M059J (cell line): ENCODE results near the gene SARDH. TPM values are rescaled to one million over a fixed set of nuclear protein-coding genes. Genes with fewer than 3 reads are reported as not detected.
A peak's percentile ranks its signal among the peaks of the same experiment; 100 is the strongest.

Source experiments
- DNase-seq: peaks from one replicate; pipeline ENCODE4 v3.0.0-alpha.2; 2012; ENCODE audit warnings: low read depth
- total RNA-seq: library from RNA; depleted of rRNA; stranded (reverse); fragments of >200 nt; shearing (Covaris generic); gene quantifications from 2 replicates; pipeline ENCODE4 v1.2.3, GENCODE V29; 2014; rRNA removed

The SARDH gene, protein sequence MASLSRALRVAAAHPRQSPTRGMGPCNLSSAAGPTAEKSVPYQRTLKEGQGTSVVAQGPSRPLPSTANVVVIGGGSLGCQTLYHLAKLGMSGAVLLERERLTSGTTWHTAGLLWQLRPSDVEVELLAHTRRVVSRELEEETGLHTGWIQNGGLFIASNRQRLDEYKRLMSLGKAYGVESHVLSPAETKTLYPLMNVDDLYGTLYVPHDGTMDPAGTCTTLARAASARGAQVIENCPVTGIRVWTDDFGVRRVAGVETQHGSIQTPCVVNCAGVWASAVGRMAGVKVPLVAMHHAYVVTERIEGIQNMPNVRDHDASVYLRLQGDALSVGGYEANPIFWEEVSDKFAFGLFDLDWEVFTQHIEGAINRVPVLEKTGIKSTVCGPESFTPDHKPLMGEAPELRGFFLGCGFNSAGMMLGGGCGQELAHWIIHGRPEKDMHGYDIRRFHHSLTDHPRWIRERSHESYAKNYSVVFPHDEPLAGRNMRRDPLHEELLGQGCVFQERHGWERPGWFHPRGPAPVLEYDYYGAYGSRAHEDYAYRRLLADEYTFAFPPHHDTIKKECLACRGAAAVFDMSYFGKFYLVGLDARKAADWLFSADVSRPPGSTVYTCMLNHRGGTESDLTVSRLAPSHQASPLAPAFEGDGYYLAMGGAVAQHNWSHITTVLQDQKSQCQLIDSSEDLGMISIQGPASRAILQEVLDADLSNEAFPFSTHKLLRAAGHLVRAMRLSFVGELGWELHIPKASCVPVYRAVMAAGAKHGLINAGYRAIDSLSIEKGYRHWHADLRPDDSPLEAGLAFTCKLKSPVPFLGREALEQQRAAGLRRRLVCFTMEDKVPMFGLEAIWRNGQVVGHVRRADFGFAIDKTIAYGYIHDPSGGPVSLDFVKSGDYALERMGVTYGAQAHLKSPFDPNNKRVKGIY
- total RNA-seq = 1.3 and 1.4 TPM in 2 replicates

DNA sequence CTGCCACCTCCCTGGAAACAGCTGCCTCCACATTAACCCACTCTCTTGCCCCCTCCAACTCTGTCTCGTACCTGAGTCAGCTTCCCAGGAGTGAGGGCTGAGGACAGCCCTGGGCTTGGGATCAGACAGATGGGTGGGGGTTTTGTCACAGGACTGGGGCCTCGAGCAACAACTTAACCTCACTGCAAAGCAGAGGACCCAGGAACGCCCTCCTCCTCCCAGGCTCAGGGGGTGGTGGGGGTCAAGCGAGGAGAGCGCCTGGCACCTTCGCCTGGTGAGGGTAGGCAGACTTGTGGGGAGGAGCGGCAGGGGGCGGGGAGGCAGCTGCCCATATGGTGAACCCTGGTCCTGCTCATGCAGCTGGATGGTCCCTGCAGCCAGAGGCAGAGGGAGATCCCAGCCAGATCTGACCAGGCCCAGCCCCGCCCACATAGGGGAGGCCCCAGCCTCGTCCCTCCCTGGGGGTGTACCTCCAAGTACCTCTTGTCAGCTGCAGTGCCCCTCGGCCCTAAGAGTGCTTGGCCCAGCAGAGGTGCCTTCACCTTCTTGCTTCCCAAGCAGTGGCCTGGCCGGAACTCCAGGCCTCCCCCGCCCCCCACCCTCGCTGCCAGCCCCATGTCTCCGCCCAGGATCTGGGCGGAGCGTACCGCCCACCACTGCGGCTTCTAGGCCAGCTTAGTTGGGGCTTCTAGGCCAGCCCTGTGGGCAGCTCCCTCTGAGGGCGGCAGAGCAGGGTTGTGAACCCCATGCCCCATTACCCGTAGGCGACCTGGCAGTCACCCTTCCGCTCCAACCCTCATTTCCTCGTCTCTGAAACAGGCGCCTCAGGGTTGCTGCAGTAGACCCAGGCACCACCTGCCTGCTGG is at the start of gene SARDH:
Gene SARDH, minus strand, starts transcription at position 579 of the 866 bp plus-strand sequence. CDS start 4,179 bp downstream, outside the sequence.
- no peak for DNase-seq

DNA sequence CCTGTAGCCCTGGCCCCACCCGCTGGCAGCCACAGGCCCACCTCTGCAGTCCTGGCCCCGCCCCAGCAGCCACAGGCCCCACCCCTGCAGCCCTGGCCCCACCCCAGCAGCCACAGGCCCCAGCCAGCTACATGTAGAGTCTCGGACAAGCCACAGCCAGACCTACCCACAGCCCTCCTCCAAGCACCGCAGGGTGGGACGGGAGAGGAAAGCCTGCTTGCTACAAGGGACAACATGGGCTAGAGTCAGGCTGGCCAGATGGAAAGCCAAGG is 49.5 kb upstream of the SARDH start:
- no peak for DNase-seq

DNA sequence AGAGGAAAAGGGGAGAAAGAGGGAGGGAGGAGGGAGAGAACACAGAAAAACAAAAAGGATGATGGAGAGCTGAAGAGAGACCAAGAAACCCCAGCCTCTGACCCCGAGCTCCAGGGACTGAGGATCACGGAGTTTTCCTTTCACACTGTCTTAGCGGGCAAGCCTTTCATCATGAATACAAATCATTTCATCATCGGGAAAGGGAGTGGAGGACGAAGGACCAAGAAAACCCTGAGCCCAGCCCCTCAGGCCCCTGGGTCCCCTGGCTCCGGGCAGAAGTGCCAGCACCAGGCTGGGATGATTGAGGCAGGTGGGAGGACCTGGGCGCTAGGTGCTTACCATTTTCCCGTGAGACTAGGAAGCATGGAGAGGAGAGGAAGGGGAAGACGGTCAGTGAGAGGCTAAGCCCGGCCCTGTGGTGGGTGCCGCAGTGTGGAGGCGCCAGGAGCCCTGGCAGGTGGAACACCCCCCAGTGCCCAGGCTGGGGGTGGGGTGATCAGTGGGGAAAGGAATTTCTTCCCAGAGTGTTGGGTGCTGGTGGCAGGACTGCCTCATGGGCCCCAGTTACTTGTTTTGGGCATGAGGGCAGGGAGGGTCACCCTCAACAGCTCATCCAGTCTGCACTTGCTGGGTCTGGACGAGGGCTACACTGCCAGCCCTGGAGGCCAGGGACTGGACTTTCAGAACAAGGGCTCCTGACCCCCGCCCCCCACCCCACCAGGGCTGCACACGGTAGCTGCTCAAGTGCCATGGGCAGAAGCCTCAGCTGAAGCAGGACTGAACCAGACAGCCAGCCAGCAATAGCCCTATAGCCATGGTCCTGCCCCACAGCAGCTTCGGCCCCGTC is 49.0 kb upstream of the SARDH start:
- no peak for DNase-seq

DNA sequence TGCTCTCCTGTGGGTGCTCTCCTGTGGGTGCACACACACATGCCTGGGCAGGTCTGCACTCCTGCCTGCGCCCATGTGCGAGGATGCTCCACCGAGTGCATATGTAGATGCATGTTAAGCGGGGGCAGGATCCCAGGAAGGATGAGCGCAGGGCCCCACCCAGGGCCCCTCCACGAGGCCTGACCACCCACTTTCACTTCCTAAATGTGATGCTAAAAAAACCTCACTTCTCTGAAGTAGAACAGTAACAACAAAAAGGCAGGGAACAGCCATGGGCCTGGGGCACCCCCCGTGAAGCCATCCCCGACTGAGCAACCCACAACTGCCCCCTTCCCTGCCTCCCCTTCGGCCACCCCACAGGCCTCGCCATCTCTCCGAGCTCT is 48.2 kb upstream of the SARDH start:
- no peak for DNase-seq

DNA sequence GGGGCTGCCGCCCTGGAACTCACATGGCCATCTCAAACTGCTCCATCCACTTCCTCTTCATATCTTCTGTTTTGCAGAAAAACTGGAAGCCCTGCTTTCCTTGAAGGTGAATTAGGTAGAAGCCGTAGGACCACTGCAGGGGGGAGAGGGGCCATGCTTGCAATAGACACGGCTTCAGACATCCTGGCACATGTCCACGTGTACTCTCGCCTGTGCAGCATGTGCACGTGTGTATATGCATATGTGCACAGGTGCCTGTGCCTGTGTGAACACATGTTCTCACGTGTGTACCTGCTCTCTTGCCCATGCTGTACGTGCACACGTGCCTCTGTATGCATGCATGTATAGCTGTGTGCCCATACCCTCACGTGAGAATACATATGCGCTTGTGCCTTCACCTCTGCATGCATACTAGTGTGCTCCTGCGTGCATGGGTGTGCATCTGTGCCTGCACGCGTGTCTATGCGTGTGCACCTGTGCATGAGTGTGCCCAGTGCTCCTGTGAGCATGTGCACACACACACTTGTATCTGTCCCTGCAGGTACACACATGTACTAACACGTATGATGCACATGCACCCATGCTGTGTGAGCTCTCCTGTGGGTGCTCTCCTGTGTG is 47.7 kb upstream of the SARDH start:
- no peak for DNase-seq

DNA sequence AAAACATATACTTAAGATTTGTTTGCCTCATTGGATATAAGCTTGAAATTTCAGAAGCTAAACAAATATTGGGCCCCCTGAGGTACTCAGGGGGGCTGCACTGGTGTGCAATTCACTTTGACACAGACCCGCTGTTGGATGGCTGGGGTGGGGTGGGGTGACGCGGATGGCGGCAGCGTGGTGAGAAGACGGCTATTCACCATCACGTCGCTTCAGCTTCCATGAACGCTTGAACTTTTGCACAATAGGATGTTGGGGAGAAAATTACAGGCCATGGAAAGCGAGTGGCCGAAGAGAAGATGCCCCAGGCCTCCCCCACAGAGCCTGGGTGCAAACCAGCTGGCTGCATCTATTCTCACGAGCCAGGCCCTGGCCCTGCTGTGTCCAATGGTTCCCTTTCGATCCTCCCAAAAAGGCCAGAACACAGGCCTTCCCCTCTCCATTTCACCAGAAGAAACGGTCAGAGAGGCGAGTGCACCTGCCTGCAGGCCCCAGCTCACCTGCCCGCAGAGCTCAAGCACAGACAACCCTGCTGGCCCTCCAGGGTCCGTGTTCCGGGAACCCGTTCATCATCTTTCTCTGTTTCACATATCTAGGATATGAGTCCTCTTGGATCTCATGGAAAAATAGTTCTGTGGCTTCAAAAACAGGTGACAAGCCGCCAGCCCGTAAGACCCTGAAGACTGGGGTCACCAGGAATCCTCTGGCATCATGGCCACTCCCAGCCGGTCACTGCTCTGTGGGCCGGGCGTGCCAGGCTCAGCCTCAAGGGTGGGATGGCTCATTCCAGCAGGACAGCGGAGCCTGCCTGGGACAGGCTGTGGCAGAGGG is 46.8 kb upstream of the SARDH start:
- DNase-seq = no peak

DNA sequence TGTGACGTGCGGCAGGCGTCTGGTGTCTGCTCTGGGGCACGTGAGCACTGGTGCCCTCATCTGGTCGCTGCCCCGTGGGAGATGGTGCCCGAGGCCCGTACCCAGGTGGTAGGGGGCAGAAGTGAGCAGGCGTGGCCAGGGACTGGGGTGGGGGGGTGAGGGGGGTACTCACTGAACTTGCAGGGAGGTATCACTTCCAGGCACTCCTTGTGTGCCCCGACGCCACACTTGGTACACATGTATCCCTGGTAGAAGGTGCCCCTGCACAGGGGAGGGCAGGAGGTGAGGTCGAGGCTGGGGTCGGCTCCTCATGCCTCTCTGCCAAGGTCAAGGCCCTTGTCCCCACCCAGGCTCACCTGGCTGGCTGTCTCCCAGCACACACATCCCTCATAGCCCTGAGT is 45.2 kb upstream of the SARDH start:
- no peak for DNase-seq

DNA sequence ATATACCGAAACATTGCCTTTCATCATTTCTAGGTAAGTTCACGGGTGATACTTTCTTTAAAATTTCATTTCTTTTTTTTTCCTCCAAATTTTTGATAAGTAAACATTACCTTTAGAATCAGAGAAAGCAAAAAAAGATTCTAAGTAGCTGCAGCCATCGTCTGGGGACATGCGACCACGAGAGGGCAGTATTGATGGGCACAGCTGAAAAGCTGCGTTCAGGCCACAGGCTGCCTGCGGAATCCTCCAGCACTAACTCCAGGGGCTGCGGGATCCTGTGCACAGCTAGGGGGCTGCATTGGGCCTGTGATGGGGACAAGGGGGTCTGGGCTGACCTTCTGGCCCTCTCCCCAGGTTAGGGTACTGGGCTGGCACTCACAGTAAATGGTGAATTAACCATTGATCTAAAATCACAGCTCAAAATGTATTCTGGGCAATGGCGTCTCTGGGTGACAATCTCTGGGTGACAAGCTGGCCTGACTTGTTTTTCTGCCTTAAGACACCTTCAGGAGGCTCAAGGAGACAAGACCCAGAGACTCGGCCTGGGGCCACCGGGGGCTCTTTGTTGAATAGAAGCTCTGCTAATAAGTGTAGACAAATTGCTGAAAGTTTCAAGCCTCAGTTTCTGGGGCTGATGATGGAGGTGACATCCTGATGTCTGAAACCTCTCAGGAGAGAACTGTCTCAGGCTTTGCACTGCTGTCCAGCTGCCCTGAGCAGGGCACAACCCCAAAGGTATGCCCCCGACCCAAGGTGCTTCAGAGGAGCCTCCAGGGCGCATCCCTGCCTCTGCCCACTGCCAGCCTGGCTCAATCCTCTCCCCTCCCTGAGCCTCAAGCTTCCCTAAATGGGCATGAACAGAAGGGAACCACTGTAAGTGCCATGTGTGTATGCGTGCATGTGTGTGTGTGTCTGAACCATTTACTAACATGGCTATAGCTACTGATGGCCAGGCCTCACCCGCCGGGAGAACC is 44.3 kb upstream of the SARDH start:
- peak; percentile 50 for DNase-seq

DNA sequence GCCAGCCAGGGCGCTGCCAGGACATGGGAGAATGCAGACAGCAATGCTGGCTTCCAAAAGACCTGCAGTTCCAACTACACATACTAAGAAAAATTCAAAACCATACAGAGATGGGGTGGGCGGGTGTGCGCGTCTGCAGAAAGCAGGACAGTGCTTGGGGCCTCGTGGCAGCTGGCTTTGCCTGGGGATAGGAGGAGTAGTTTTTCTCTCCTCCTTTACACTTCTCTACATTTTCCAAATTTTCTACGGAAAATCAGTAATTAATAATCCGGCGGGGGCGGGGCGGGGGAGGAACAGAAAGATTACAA is 43.6 kb upstream of the SARDH start:
- no peak for DNase-seq

DNA sequence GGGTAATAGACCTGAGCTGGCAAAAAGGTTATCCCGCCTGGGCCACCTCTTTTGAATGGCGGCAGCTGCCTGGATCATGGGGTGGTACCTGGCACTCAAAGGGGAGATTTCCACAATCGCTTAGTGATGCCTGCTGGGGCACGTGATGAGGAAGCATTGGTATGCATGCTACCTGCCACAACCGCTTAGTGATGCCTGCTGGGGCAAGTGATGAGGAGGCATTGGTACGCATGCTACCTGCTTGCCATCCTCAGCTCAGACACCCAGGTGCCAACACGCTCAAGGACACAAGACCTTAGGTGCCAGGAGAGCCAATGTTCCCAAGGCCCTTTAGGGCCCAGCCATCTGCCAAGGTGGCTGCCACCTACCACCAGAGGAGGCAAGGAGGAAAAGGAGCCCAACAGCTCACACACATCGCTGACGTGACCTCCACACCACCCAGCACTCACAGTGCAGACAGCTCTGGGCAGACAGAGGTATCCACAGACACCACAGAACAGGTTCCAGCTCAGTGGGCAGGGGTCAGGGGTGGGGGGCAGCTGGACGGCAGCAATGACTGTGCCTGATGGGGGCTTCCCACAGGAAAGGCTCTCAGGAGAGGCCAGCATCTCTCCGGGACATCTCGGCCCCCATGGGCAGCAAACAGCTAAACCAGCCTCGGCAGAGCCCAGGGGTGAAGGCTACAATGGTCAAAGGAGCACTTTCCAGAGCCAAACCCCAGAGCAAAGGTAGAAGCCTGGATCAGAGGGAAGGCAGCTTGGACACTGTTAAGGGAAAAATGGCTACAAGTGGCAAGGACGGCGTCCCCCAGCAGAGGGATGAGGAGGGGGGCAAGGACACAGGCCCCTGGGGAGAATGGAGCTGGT is 43.0 kb upstream of the SARDH start:
- DNase-seq = no peak

DNA sequence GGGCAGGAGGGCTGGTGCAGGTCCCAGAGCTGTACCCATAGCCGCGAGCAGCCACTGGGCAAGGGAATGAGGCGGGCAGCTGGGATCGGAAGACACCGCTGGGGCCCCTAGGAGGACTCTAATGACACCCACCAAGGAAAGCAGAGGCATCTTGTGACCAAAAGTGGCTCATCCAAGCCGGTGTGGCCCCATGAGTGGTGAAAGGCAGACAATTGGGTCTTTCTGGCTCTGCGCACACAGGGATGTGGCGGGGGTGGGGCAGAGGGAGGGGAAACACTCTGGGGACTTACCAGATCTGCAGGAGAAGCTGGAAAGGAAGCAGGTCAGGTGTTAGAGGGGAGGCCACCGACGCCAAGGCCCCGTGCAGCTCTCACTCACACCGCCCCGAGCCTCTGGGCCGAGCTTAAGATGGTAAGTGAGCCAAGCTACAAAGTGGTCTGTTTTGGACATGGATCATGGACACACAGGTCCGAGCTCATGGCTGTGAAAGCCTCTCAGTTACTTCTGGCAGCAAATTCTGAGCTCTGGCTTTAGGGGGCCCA is 42.3 kb upstream of the SARDH start:
- no peak for DNase-seq

DNA sequence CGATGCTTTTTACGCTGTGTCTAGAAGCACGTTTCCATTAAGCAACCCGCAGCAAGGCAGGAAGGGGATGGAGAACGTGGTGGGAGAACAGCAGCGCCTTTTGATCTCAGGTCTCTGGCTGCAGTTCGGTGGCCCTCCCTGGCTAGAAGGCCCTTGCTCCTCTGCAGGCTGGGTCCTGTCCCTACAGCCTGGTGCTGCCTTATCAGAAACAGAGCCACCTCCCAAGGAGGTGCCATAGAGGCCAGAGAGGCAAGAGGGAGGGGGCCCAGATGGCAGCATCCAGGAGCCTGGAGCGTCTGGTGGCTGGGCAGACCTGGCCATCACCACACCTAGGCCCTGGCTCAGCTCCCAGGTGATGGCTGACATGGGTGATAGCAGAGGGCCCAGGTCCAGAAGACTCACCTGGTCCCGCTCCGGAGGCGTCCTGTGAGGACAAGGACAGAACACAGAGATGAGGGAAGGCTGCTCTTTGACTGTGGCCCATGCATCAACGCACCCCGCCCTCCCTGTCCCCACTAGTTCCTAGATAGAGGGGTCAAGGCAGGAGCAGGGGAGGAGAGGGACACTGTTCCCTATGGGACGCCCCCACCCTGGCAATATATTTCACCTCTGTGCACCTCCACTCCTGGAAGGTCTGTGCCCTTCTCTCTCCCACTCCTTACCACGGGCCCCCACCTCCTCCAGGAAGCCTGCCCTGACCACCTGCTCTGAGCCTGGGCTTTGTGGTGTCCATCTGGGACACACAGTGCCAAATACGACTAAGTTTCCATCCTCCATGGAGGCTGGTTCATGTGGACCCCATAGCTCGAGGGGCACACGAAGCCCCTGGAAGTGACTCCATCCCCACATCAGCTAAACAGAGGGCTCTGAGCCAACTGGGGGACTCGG is 41.6 kb upstream of the SARDH start:
- no peak for DNase-seq

DNA sequence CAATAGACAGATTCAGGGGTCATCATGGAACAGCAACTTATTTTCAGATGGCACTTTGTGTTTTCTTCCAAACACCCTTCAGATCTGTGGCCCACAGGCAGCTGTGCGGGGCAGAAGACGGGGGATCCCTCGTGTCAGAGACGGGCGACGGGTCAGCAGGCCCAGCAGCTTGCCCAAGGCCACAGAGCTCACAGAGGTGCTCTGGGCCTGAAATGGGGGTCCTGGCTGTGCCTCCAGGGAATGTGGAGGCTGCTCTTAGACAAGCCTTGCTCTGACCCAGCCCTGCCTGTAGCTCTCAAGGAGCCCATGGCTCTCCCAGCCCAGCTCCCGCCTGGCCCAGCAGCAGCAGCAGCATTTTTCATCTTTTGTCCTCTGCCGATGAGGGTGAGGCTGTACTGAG is 40.9 kb upstream of the SARDH start:
- DNase-seq = no peak

DNA sequence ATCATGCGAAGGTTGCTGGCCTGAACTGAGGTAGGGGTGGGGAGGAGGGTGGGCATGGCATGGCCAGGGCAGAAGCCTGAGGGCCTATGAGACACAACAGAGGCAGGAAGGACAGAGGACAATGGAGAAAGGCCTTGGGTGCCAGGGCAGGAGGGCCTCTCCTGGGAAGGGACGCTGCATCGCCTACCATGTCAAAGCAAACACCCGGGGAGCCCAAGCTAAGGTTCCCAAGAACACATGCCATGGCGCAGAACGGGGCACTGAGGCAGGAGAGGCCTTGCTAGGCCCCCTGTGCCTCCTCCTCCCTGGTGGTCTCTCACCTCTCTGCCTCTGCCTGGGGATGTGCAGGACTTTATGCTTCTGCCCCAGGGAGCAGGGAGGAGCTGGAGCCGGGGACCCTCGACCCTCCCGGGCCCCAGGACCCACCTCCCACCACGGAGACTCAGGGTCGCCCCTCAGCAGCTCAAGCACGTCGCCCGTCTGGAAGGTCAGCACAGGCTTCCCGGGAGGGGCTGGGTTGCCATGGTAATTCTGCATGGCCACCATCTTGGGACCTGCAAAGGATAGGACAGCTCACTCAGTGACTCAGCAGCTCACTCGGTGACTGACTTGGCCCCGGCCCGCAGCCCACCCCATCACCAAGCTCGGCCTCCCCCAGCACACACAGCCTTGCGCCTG is 40.3 kb upstream of the SARDH start:
- DNase-seq = no peak

DNA sequence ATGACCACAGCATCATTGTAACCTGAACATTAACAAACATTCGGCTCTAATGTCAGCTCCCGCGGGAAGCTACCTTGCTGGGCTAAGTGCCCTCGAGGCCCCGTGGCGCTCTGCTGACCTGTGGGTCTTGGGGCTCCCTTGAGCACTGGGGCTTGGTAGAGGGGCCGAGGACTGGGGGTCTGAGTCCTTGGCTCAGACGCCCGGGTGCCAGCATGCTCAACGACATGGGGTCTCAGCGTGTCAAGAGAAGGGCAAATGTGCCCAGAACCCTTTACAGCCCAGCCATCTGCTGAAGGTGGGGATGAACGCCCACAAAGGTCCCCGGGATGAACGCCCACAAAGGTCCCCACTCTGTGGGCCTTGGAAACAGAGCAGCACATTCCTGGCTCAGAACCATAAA is 39.7 kb upstream of the SARDH start:
- no peak for DNase-seq
